ENCODE data around the gene TRPV6.

TRPV6 gene

DNA sequence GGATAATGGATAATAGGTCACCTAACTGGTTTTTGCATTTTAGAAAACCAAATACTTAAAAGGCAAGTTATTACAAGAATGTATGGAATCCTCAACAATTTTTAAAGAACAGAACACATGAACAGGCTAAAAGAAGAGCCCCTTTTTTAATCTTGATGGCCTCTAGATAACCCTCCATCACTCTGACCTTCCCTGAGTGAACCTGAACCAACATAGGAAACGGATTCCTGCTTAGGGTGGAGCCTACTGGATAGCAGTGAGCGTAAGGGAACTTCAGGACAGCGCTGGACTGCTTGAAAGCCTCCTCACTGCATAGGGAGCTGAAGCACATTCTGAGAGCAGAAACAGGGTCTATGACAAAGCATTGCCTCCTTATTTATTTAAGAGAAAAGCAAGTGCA, 27.5 kb upstream of the TRPV6 start:
- Histone ChIP-seq H3K27ac (no peak overlapping the region), H3K36me3 (no peaks in the 10 kb centered on the region), H3K9me3 (ENCODE audit: severe bottlenecking) (no peaks in the 10 kb centered on the region), H3K27me3 (ENCODE audit: insufficient read depth, low read depth, severe bottlenecking) (no peaks in the 10 kb centered on the region), H3K4me3 (ENCODE audit: low read depth, low read length) (no peak overlapping the region)
- TF ChIP-seq, protein P1, sequence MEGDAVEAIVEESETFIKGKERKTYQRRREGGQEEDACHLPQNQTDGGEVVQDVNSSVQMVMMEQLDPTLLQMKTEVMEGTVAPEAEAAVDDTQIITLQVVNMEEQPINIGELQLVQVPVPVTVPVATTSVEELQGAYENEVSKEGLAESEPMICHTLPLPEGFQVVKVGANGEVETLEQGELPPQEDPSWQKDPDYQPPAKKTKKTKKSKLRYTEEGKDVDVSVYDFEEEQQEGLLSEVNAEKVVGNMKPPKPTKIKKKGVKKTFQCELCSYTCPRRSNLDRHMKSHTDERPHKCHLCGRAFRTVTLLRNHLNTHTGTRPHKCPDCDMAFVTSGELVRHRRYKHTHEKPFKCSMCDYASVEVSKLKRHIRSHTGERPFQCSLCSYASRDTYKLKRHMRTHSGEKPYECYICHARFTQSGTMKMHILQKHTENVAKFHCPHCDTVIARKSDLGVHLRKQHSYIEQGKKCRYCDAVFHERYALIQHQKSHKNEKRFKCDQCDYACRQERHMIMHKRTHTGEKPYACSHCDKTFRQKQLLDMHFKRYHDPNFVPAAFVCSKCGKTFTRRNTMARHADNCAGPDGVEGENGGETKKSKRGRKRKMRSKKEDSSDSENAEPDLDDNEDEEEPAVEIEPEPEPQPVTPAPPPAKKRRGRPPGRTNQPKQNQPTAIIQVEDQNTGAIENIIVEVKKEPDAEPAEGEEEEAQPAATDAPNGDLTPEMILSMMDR (IDR thresholded peaks at IDR 0.05; ENCODE audit: low read depth, low read length): no peak
- DNase-seq: no peak

DNA sequence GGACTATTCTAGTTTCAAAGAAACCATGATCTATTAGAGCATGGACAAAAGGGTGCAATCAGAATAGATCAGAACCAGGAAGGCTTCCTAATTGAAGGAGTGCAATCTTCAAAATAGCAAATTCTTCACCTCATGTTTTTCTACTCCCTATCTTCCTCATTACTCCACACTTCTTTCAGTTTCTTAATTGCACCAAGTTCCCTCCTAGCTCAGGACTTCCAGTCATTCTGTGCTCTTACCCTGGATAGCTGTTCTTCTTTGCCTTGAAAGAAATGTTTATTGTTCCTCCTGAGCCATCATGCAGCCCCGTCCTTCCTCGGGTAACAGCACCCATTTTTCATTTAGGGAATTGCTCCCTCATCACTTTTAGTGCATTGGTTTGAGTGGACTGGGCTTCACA, 24.9 kb upstream of the TRPV6 start:
- H3K4me3 ChIP-seq (ENCODE audit: low read depth, low read length): no peak overlapping the region
- no peak for DNase-seq
- peaks cover 3% of the 10 kb centered on the region for H3K9me3 ChIP-seq (ENCODE audit: severe bottlenecking)
- TF ChIP-seq, protein P1 (IDR thresholded peaks at IDR 0.05; ENCODE audit: low read depth, low read length): no peak
- H3K27me3 ChIP-seq (ENCODE audit: insufficient read depth, low read depth, severe bottlenecking): no peaks in the 10 kb centered on the region
- no peaks in the 10 kb centered on the region for H3K36me3 ChIP-seq
- H3K27ac ChIP-seq: no peak overlapping the region

DNA sequence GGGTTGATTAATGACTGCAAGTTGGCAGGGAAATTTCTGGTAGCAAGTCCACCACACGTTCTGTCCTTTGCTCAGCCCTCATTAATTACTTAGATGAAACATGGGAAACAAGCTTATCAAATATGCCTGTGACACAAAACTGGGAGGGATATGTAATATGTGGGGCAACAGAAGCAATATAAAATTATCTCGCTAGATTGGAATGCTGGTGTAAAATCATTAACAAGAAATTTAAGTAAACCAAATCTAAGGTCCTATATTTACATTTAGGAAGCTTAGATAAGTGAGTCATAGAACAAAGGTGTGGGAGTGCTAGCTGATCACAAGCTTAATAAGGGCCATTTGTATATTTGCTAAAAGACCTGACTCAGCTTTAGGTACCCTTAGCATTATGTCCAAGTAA, 24.5 kb upstream of the TRPV6 start:
- Histone ChIP-seq H3K36me3 (no peaks in the 10 kb centered on the region), H3K4me3 (ENCODE audit: low read depth, low read length) (no peak overlapping the region), H3K9me3 (ENCODE audit: severe bottlenecking) (peaks cover 3% of the 10 kb centered on the region), H3K27me3 (ENCODE audit: insufficient read depth, low read depth, severe bottlenecking) (no peaks in the 10 kb centered on the region), H3K27ac (no peak overlapping the region)
- no peak for DNase-seq
- TF ChIP-seq, protein P1 (IDR thresholded peaks at IDR 0.05; ENCODE audit: low read depth, low read length): no peak

DNA sequence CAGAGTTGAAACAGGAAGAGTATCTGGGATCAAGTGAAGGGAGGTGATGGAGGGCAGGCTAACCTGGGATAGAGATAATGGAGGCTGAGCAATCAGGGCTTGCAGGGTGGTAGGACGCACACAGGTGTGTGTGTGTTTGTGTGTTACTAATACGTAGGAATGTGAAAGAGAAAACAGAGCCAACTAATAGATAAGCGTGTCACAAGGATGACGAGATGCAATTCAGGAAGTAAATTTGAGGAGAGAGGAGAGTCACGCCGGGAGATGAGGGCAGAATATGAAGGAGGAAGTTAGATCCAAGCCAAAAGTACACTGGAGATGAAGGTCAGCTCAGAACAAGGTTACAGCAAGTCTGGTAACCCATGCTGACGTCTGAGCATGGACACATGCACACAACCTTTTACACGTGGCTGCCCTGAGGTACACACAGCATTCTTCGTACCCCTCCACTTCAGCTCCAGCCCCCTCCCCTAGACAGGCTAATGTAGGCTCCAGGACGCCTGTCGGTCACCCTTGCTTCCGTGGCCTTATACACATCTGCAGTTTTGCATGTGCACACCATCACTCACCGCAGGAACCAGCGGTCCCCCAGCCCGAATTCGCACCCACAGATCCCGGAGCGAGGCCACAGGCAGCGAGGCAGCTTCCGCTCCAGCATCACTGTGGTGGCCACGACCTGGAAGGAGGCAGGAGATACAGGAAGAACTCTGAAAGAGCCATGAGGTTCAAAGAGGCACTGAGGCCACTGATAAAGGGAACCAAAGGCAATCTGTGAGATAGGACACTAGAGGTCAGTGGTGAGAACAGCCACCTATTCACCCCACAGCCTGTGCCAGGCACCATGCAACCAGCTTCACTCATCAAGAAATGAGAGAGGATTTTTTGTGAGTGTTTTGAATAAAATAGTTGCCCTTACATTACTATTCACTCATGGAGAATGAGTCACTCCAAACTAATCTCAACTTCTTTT, 23.7 kb upstream of the TRPV6 start:
- Histone ChIP-seq H3K4me3 (ENCODE audit: low read depth, low read length) (no peak overlapping the region), H3K27me3 (ENCODE audit: insufficient read depth, low read depth, severe bottlenecking) (no peaks in the 10 kb centered on the region), H3K36me3 (no peaks in the 10 kb centered on the region), H3K27ac (no peak overlapping the region), H3K9me3 (ENCODE audit: severe bottlenecking) (peaks cover 9% of the 10 kb centered on the region)
- DNase-seq: peak; percentile 23
- TF ChIP-seq, protein P1 (IDR thresholded peaks at IDR 0.05; ENCODE audit: low read depth, low read length): peak; percentile 82

DNA sequence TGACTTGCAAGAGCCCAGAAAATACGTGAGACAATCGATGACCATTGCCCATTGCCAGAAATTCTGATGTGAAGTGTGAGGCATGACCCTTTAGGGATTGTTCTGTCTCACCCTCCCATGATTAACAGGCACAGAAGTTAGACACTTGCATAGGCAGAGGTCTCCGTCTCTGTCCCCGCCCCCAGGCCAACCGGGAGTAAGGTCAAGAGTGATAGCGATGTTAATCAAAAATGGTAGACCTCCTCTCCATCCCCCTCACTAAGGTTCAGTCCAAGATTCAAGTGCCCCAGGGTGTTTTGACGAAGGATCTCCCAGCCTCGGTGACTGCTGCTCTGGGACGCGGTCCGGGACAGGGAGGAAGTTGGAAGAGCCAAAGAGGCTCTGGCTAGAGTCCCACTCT, 22.7 kb upstream of the TRPV6 start:
- Histone ChIP-seq H3K27ac (no peak overlapping the region), H3K9me3 (ENCODE audit: severe bottlenecking) (peaks cover 12% of the 10 kb centered on the region), H3K27me3 (ENCODE audit: insufficient read depth, low read depth, severe bottlenecking) (no peaks in the 10 kb centered on the region), H3K36me3 (no peaks in the 10 kb centered on the region), H3K4me3 (ENCODE audit: low read depth, low read length) (no peak overlapping the region)
- no peak for DNase-seq
- TF ChIP-seq, protein P1 (IDR thresholded peaks at IDR 0.05; ENCODE audit: low read depth, low read length): no peak
